HG02588 (cell line): ENCODE data around the gene HOXB13.

Experiments used
- ATAC-seq: cut with Tn5 transposase; IDR thresholded peaks from one replicate; pipeline ENCODE4 v1.9.1; 2021; ENCODE audit warnings: mild to moderate bottlenecking, moderate library complexity; ENCODE audit not compliant: unreplicated experiment

The HOXB13 gene

GRCh38 chr17:48728232-48729231 is at the start of gene HOXB13:
HOXB13 (minus strand) TSS chr17:48728750; CDS start chr17:48728593, 157 bp downstream.
- ATAC-seq, result no peak

GRCh38 chr17:48776602-48777001 is 48.1 kb upstream of the HOXB13 start:
- ATAC-seq, result no peak

DNA sequence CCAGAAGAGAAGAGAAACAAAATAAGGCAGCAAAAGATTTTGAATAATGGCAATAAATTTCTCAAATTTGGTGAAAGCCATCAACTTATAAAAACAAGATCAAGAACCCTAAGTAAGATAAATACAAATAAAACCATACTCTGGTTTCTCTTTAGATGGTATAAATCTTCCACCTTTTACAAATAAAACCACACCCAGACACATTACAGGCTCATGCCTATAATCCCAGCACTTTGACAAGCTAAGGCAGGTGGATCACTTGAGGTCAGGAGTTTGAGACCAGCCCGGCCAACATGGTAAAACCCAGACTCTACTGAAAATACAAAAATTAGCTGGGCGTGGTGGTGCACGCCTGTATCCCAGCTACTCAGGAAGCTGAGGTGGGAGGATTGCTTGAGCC is 44.7 kb upstream of the HOXB13 start:
- no peak for ATAC-seq

DNA sequence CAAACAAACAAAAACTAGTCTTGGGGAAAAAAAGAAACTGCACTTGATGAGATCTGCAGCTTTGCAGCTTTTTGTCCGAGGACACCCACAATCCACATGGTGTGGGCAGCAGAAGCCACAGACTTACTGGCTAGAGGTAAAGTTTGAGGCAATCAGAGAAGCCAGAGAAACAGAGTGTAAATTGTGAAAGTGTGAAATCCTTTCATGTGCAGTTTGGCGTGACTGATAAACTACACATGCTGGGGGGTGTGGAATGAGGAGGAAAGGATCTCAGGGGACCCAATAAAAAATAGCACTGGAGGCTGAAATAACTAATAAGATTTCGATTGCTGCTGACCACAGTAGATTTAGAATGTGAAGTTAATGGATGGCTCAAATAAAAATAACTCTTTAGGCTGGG is 42.4 kb upstream of the HOXB13 start:
- no peak for ATAC-seq

GRCh38 chr17:48769009-48769675 is 40.6 kb upstream of the HOXB13 start:
- ATAC-seq, result no peak

- ATAC-seq, result no peak
These were observed 38.8 kb upstream of the HOXB13 start for GRCh38 chr17:48767263-48767774.

GRCh38 chr17:48761114-48761513 is 32.6 kb upstream of the HOXB13 start:
- no peak for ATAC-seq

DNA sequence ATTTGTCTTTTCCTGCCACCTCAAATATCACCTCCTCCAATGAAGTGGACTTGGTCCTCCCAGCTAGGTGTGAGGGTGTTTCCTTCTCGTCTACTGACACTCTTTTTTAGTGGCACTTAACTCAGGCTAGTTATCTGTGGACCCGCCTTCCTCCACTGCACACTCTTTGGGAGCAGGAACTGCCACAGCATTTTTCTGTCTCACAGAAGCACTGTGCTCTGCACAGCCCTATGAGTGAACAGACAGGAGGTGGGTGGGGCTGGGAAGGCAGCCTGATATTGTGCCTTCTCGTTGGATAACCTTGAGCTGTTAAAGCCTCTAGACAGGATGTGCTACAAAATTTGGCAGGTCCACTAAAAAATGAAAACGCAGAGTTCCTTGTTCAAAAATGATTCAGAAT is 31.9 kb upstream of the HOXB13 start:
- ATAC-seq, result no peak

DNA sequence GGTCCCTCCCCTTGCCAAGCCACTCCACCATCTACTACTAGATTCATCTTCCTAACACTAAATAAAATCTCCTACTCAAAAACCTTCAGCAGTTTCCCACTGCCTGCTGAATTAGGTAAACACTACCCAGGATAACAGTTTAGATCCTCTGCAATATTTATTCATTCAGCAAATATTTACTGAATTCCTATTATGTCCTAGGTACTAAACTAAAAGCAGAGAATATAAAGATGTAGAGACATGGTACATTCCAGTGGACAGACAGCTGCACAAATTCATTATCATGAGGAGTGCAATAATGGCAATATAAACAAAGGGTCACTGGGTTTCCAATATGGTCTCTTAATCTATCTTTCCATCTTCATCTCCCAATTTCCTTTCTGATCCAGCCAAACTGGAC is 30.7 kb upstream of the HOXB13 start:
- no peak for ATAC-seq

DNA sequence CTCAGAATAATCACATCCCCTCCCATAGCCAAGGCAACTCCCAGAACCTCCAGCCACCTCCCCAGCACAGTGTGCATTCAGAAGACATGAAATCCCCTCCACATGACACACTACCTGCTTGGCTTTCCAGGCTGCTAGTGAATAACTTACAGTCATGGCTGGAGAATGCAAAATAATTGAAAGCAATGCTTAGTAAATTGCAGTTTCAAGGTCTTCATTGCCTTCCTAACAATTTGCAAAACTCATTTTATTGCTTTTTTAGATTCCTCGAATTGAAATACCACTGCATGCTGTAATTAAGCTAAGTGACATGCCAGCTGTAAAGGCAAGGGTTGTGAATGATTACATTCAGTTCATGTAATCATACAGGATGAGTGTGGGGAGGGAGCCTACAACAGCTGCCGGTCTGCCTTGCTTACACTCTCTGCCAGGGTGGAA is 29.0 kb upstream of the HOXB13 start:
- ATAC-seq, result no peak

DNA sequence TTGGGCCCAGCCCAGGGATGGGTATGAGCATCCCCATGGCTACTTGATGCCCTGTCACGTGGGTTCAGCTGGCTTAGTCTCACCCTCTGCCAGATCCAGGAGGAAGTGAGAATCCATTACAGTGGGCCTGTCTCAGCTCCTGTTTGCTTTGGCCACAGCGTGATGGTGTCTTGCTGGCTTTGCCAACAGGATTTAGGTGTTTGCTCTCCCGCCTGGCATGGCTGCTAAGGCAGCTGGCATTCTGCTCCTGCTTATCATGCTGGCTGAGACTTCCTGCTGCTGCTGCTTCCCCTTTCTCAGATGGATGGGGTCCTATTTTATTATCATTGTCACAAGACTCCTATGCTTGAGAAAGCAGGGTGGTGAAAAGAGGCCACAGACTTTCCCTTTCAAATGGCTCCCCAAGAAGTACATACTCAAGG is 28.3 kb upstream of the HOXB13 start:
- no peak for ATAC-seq

- ATAC-seq, result no peak
These were observed 26.8 kb upstream of the HOXB13 start for GRCh38 chr17:48755356-48755755.

GRCh38 chr17:48754500-48755261 is 26.1 kb upstream of the HOXB13 start:
- ATAC-seq, result no peak

GRCh38 chr17:48753794-48754499 is 25.4 kb upstream of the HOXB13 start:
- no peak for ATAC-seq

DNA sequence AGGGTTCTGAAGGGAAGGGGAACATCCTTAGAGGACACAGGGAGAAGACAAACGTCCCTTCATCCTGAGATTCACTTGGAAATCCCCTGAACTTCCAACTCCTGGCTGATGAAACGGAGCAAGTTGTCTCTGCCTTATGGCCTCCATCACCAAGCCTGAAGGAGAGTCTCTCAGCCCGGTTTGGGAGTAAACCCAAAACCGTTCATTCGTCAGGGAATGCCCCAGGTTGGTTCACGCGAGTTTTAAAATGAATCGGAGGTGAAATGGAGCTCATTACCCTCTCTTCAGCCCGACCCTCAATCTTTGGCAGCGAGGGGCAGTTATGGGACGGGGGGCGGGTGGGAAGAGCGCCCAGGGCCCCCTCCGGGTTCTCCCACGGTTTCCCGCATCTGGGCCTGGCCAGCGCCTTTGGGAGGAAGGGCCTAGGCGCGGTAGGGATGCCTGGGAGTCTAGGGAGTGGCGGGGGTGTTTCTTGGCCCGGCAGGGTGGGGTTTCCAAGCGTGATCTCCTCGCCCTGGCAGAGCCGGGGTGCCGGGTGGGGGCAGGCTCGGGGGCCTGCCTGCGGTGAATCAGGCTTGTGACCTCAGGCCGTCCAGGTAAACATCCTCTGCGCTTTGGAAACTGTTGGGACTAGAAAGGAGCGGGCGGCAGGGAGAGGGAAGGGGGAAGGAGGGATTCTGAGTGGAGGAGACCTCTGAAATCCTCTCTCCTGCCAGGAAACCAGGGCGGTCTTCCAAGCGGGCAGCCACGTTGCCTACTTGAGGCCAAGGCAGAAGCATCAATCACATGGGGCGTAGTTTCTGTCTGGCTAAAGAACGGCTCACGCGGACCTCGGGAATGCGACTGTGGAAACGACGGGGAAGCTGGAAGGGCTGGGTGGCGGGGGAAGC is 24.1 kb upstream of the HOXB13 start:
- ATAC-seq, result no peak

- ATAC-seq, result no peak
These were observed 23.3 kb upstream of the HOXB13 start for GRCh38 chr17:48751733-48752398.

DNA sequence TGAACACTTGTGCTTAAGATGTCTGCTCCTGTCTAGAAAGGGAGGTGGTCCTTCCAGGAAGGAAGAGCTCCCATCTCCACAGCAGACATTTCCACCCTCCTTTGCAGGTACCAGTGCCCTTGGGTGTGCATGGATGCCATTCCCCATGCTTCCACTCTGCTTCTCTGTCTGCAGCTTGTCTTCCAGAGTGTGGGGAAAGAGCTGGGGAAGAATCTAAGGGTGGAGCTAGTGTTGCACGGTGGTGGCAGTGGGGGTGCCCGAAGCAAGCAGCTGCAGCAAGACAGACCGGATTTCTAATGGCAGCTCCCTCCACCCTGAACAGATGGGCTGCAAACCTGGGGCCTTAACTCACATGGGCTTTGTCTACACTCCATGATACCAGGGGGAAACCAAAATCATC is 22.6 kb upstream of the HOXB13 start:
- ATAC-seq, result no peak

GRCh38 chr17:48749621-48750553 is 21.3 kb upstream of the HOXB13 start:
- no peak for ATAC-seq
